Neural cell (in vitro differentiated cells): ENCODE data around the gene HBD. TPM values are rescaled to one million over a fixed set of nuclear protein-coding genes. Genes with fewer than 3 reads are reported as not detected.

Source experiments
- H2AFZ ChIP-seq: fragments of 200-600, 300-800 bp; sonication (generic), shearing (Covaris generic); 2 replicates; pipeline ENCODE4 v1.6.0; 2014; ENCODE audit warnings: low read depth, mild to moderate bottlenecking, antibody characterized with exemption, low read length, moderate library complexity
- H3F3A ChIP-seq: fragments of 200-600 bp; shearing (Covaris generic); 2 replicates; pipeline ENCODE4 v1.6.1; 2016; ENCODE audit warnings: mild to moderate bottlenecking, moderate library complexity, mixed read lengths, antibody characterized with exemption, low read length; ENCODE audit not compliant: insufficient read depth, poor library complexity, severe bottlenecking
- H3K27ac ChIP-seq: fragments of 200-600, 300-800 bp; sonication (generic), shearing (Covaris generic); 2 replicates; pipeline ENCODE4 v1.5.1; 2014; ENCODE audit warnings: mild to moderate bottlenecking, low read length, moderate library complexity
- H3K27me3 ChIP-seq: fragments of 300-800, 200-600 bp; sonication (generic), shearing (Covaris generic); 2 replicates; pipeline ENCODE4 v1.6.0; 2014; ENCODE audit warnings: mild to moderate bottlenecking, low read depth, low read length, moderate library complexity; ENCODE audit not compliant: insufficient read depth
- H3K36me3 ChIP-seq: fragments of 300-800, 200-600 bp; sonication (generic), shearing (Covaris generic); 2 replicates; pipeline ENCODE4 v1.5.1; 2014; ENCODE audit warnings: mild to moderate bottlenecking, antibody characterized with exemption, low read length, moderate library complexity; ENCODE audit not compliant: insufficient read depth
- H3K4me2 ChIP-seq: fragments of 300-800, 200-600 bp; sonication (generic), shearing (Covaris generic); 2 replicates; pipeline ENCODE4 v1.6.0; 2014; ENCODE audit warnings: mild to moderate bottlenecking, low read length
- H3K4me3 ChIP-seq: fragments of 300-800, 200-600 bp; sonication (generic), shearing (Covaris generic); 2 replicates; pipeline ENCODE4 v1.5.1; 2014; ENCODE audit warnings: mild to moderate bottlenecking, low read length, moderate library complexity
- H3K79me2 ChIP-seq: fragments of 200-600 bp; shearing (Covaris generic); replicated peaks from 2 replicates; pipeline ENCODE4 v1.6.0; 2014; ENCODE audit warnings: mild to moderate bottlenecking, low read length, moderate library complexity; ENCODE audit not compliant: insufficient read depth
- H3K9ac ChIP-seq: fragments of 300-800, 200-600 bp; sonication (generic), shearing (Covaris generic); 2 replicates; pipeline ENCODE4 v1.6.1; 2016; ENCODE audit warnings: mild to moderate bottlenecking, low read length, mixed read lengths
- H3K9me2 ChIP-seq: fragments of 200-600 bp; shearing (Covaris generic); 2 replicates; pipeline ENCODE4 v1.6.1; 2016; ENCODE audit warnings: mild to moderate bottlenecking, low read length, mixed read lengths; ENCODE audit not compliant: insufficient read depth
- H3K9me3 ChIP-seq: fragments of 200-600, 300-800 bp; sonication (generic), shearing (Covaris generic); 2 replicates; pipeline ENCODE4 v1.6.1; 2016; ENCODE audit warnings: mild to moderate bottlenecking, mixed run types, low read length, moderate library complexity, mixed read lengths
- H4K20me1 ChIP-seq: fragments of 200-600 bp; shearing (Covaris generic); 2 replicates; pipeline ENCODE4 v1.6.1; 2016; ENCODE audit warnings: mild to moderate bottlenecking, mixed run types; ENCODE audit not compliant: insufficient read depth
- CTCF ChIP-seq: fragments of 450-650 bp; IDR thresholded peaks from 2 replicates; pipeline ENCODE4 v1.5.1; 2014; ENCODE audit warnings: antibody characterized with exemption, mild to moderate bottlenecking, moderate library complexity; ENCODE audit not compliant: poor library complexity, severe bottlenecking
- EP300 ChIP-seq: fragments of 450-650 bp; conservative IDR thresholded peaks from 2 replicates; pipeline ENCODE4 v1.6.1; 2014; ENCODE audit warnings: antibody characterized with exemption, mild to moderate bottlenecking, moderate library complexity; ENCODE audit not compliant: poor library complexity, severe bottlenecking
- EZH2 ChIP-seq: fragments of 200-600, 300-800 bp; shearing (Covaris generic), sonication (generic); IDR thresholded peaks from 2 replicates; pipeline ENCODE4 v1.6.1; 2014; ENCODE audit warnings: antibody characterized with exemption, low read length, borderline replicate concordance, mild to moderate bottlenecking; ENCODE audit not compliant: insufficient read depth, poor library complexity, severe bottlenecking
- MXI1 ChIP-seq: fragments of 450-650 bp; conservative IDR thresholded peaks from 2 replicates; pipeline ENCODE4 v1.6.1; 2014; ENCODE audit warnings: antibody characterized with exemption, mild to moderate bottlenecking; ENCODE audit not compliant: poor library complexity, severe bottlenecking
- POLR2AphosphoS5 ChIP-seq: IDR thresholded peaks from 2 replicates; pipeline ENCODE4 v1.6.1; 2012
- RAD21 ChIP-seq: fragments of 450-650 bp; conservative IDR thresholded peaks from 2 replicates; pipeline ENCODE4 v1.6.1; 2014; ENCODE audit warnings: antibody characterized with exemption, mild to moderate bottlenecking, moderate library complexity
- REST ChIP-seq: IDR thresholded peaks from 2 replicates; pipeline ENCODE4 v1.6.1; 2012; ENCODE audit warnings: borderline replicate concordance
- SMC3 ChIP-seq: fragments of 450-650 bp; conservative IDR thresholded peaks from 2 replicates; pipeline ENCODE4 v1.6.1; 2014; ENCODE audit warnings: antibody characterized with exemption, mild to moderate bottlenecking, moderate library complexity; ENCODE audit not compliant: poor library complexity
- TAF1 ChIP-seq: IDR thresholded peaks from 2 replicates; pipeline ENCODE4 v1.6.1; 2012; ENCODE audit warnings: low read depth
- polyA plus RNA-seq: library from polyadenylated mRNA; depleted of rRNA; stranded (reverse); fragments of >200 nt; gene quantifications from 2 replicates; pipeline ENCODE4 v1.2.3, GENCODE V29; 2014

The HBD gene
- polyA plus RNA-seq, 1 donor from 2014 or later = not detected

GRCh38 chr11:5240056-5240455 is 5.8 kb upstream of the HBD start:
- no peak overlapping the region for H3K4me3 ChIP-seq
- no peak overlapping the region for H3K9ac ChIP-seq
- H3K36me3 ChIP-seq = no peaks in the 10 kb centered on the region
- no peak overlapping the region for H3K27ac ChIP-seq
- H3K4me2 ChIP-seq = no peak overlapping the region
- H3K27me3 ChIP-seq = no peaks in the 10 kb centered on the region
- H3K9me2 ChIP-seq = no peaks in the 10 kb centered on the region
- no peaks in the 10 kb centered on the region for H3K9me3 ChIP-seq
- no peak overlapping the region for H2AFZ ChIP-seq
- H3K79me2 ChIP-seq = no peaks in the 10 kb centered on the region
- H3F3A ChIP-seq = no peaks in the 10 kb centered on the region
- no peaks in the 10 kb centered on the region for H4K20me1 ChIP-seq
- TF ChIP-seq MXI1 = no peak
- no peak for TF ChIP-seq POLR2AphosphoS5
- TF ChIP-seq REST = no peak
- no peak for TF ChIP-seq EP300
- TF ChIP-seq TAF1 = no peak

- no peaks in the 10 kb centered on the region for H4K20me1 ChIP-seq
- no peaks in the 10 kb centered on the region for H3K9me2 ChIP-seq
- H3K79me2 ChIP-seq = no peaks in the 10 kb centered on the region
- no peak overlapping the region for H2AFZ ChIP-seq
- no peak for TF ChIP-seq SMC3
- no peak overlapping the region for H3K4me2 ChIP-seq
- H3K4me3 ChIP-seq = no peak overlapping the region
- H3K9me3 ChIP-seq = no peaks in the 10 kb centered on the region
- no peak overlapping the region for H3K27ac ChIP-seq
- no peaks in the 10 kb centered on the region for H3K36me3 ChIP-seq
- no peaks in the 10 kb centered on the region for H3F3A ChIP-seq
- H3K27me3 ChIP-seq = no peaks in the 10 kb centered on the region
- no peak overlapping the region for H3K9ac ChIP-seq
Observed at GRCh38 chr11:5239046-5239445, 4.8 kb upstream of the HBD start.

- Histone ChIP-seq H3K4me2 (no peak overlapping the region), H3K79me2 (no peaks in the 10 kb centered on the region), H3K27me3 (no peaks in the 10 kb centered on the region), H3K36me3 (no peaks in the 10 kb centered on the region), H2AFZ (no peak overlapping the region), H4K20me1 (no peaks in the 10 kb centered on the region), H3K9me3 (no peaks in the 10 kb centered on the region), H3F3A (no peaks in the 10 kb centered on the region), H3K27ac (no peak overlapping the region), H3K9me2 (no peaks in the 10 kb centered on the region), H3K4me3 (no peak overlapping the region), H3K9ac (no peak overlapping the region)
- no peak for TF ChIP-seq EZH2
- TF ChIP-seq SMC3 = no peak
- no peak for TF ChIP-seq RAD21
- TF ChIP-seq POLR2AphosphoS5 = no peak
- TF ChIP-seq TAF1 = no peak
- no peak for TF ChIP-seq CTCF
- no peak for TF ChIP-seq REST
- no peak for TF ChIP-seq EP300
- TF ChIP-seq MXI1 = no peak
Observed at GRCh38 chr11:5238486-5238885, 4.2 kb upstream of the HBD start.
